HL-60 (cell line): Measurements from ENCODE around the gene ANO2.
"Not testable (repeated sequence)": the region's sequence is repeated elsewhere in the genome, so short reads cannot be mapped to it uniquely, and the experiment has no call there.

ENCODE experiments used
- GABPA ChIP-seq: IDR thresholded peaks from 2 replicates; pipeline ENCODE4 v1.6.1; 2012; ENCODE audit warnings: low read depth
- SPI1 ChIP-seq: IDR thresholded peaks from 2 replicates; pipeline ENCODE4 v1.6.1; 2012; ENCODE audit warnings: low read depth, mild to moderate bottlenecking, borderline replicate concordance
- TF ChIP-seq, protein P1 (sequence below): IDR thresholded peaks from one replicate; pipeline ENCODE4 v1.5.1; 2011; ENCODE audit warnings: low read length, control low read depth, inconsistent platforms; ENCODE audit not compliant: insufficient read depth
- TF ChIP-seq, protein P2 (sequence below): IDR thresholded peaks from 2 replicates; pipeline ENCODE4 v1.6.1; 2012; ENCODE audit warnings: low read depth; ENCODE audit not compliant: insufficient replicate concordance

DNA sequence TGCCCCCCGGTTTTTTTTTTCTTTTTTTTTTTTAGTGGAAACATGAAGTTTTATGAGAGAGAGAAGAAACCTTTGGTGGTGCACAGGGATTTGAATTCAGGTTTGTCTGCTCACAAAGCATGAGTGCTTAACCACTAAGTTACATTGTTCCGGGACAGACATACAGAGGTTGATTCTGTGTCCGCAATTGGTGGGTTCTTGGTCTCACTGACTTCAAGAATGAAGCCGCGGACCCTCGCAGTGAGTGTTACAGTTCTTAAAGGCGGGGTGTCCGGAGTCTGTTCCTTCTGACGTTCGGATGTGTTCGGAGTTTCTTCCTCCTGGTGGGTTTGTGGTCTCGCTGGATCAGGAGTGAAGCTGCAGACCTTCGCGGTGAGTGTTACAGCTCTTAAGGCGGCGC lies 57.2 kb downstream of the ANO2 start:
- TF ChIP-seq, protein P1, sequence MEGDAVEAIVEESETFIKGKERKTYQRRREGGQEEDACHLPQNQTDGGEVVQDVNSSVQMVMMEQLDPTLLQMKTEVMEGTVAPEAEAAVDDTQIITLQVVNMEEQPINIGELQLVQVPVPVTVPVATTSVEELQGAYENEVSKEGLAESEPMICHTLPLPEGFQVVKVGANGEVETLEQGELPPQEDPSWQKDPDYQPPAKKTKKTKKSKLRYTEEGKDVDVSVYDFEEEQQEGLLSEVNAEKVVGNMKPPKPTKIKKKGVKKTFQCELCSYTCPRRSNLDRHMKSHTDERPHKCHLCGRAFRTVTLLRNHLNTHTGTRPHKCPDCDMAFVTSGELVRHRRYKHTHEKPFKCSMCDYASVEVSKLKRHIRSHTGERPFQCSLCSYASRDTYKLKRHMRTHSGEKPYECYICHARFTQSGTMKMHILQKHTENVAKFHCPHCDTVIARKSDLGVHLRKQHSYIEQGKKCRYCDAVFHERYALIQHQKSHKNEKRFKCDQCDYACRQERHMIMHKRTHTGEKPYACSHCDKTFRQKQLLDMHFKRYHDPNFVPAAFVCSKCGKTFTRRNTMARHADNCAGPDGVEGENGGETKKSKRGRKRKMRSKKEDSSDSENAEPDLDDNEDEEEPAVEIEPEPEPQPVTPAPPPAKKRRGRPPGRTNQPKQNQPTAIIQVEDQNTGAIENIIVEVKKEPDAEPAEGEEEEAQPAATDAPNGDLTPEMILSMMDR, result not testable (repeated sequence)
- TF ChIP-seq, protein P2, sequence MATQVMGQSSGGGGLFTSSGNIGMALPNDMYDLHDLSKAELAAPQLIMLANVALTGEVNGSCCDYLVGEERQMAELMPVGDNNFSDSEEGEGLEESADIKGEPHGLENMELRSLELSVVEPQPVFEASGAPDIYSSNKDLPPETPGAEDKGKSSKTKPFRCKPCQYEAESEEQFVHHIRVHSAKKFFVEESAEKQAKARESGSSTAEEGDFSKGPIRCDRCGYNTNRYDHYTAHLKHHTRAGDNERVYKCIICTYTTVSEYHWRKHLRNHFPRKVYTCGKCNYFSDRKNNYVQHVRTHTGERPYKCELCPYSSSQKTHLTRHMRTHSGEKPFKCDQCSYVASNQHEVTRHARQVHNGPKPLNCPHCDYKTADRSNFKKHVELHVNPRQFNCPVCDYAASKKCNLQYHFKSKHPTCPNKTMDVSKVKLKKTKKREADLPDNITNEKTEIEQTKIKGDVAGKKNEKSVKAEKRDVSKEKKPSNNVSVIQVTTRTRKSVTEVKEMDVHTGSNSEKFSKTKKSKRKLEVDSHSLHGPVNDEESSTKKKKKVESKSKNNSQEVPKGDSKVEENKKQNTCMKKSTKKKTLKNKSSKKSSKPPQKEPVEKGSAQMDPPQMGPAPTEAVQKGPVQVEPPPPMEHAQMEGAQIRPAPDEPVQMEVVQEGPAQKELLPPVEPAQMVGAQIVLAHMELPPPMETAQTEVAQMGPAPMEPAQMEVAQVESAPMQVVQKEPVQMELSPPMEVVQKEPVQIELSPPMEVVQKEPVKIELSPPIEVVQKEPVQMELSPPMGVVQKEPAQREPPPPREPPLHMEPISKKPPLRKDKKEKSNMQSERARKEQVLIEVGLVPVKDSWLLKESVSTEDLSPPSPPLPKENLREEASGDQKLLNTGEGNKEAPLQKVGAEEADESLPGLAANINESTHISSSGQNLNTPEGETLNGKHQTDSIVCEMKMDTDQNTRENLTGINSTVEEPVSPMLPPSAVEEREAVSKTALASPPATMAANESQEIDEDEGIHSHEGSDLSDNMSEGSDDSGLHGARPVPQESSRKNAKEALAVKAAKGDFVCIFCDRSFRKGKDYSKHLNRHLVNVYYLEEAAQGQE, result not testable (repeated sequence)
- not testable (repeated sequence) for TF ChIP-seq GABPA, SPI1
